HT1080 (cell line): ENCODE results near the gene ENTPD7. TPM values are rescaled to one million over a fixed set of nuclear protein-coding genes. Genes with fewer than 3 reads are reported as not detected.
"Not testable (repeated sequence)": the region's sequence is repeated elsewhere in the genome, so short reads cannot be mapped to it uniquely, and the experiment has no call there.

Experiments used
- DNase-seq: peaks from one replicate; pipeline ENCODE4 v3.0.0-alpha.2; 2015; ENCODE audit warnings: low read depth
- total RNA-seq: library from RNA; depleted of rRNA; stranded (reverse); fragments of >200 nt; shearing (Covaris generic); gene quantifications from 2 replicates; pipeline ENCODE4 v1.2.3, GENCODE V29; 2014

Gene ENTPD7
- total RNA-seq, 1 experiment from 2014 or later, result 15.0 TPM

GRCh38 chr10:99682032-99682431, 22.7 kb downstream of the ENTPD7 start:
- DNase-seq, result no peak

- peak; percentile 27 for DNase-seq
These were observed 23.4 kb downstream of the ENTPD7 start for GRCh38 chr10:99682752-99683151.

- DNase-seq, result no peak
These were observed 26.3 kb downstream of the ENTPD7 start for GRCh38 chr10:99685597-99685967.

- DNase-seq, result no peak
These were observed 30.2 kb downstream of the ENTPD7 start for GRCh38 chr10:99689461-99689860.

- DNase-seq, result no peak
These were observed 34.7 kb downstream of the ENTPD7 start for GRCh38 chr10:99693933-99694583.

- DNase-seq, result no peak
These were observed 36.5 kb downstream of the ENTPD7 start for GRCh38 chr10:99695761-99696160.

- DNase-seq, result no peak
These were observed 39.3 kb downstream of the ENTPD7 start for GRCh38 chr10:99698504-99699080.

- no peak for DNase-seq
These were observed 41.3 kb downstream of the ENTPD7 start for GRCh38 chr10:99700649-99701048.

- no peak for DNase-seq
These were observed 49.2 kb downstream of the ENTPD7 start for GRCh38 chr10:99708428-99709012.

GRCh38 chr10:99709480-99710229, 50.3 kb downstream of the ENTPD7 start:
- DNase-seq, result no peak

- peak; percentile 62 for DNase-seq
These were observed 51.9 kb downstream of the ENTPD7 start for GRCh38 chr10:99711129-99711719.

- DNase-seq, result no peak
These were observed 55.1 kb downstream of the ENTPD7 start for GRCh38 chr10:99714446-99714845.

GRCh38 chr10:99720387-99720786, 61.1 kb downstream of the ENTPD7 start:
- no peak for DNase-seq

- peak; percentile 8 for DNase-seq
These were observed 70.7 kb downstream of the ENTPD7 start for GRCh38 chr10:99730026-99730425.

- DNase-seq, result no peak
These were observed 72.2 kb downstream of the ENTPD7 start for GRCh38 chr10:99731306-99732032.

GRCh38 chr10:99732033-99732842, 72.9 kb downstream of the ENTPD7 start, which contains the start of the genes COX15 and CUTC:
Gene COX15 (minus strand): TSS chr10:99732127. CDS start chr10:99732049, 78 bp downstream.
Gene CUTC (plus strand): TSS chr10:99732234. CDS start chr10:99732349, 115 bp downstream.
- peak; percentile 96 for DNase-seq

- no peak for DNase-seq
These were observed 74.1 kb downstream of the ENTPD7 start for GRCh38 chr10:99733366-99733765.

GRCh38 chr10:99734111-99734510, 74.8 kb downstream of the ENTPD7 start:
- not testable (repeated sequence) for DNase-seq

- DNase-seq, result no peak
These were observed 81.0 kb downstream of the ENTPD7 start for GRCh38 chr10:99740260-99740659.

GRCh38 chr10:99740933-99741559, 81.7 kb downstream of the ENTPD7 start:
- DNase-seq, result no peak
